ENCODE data around the gene PTGES.

Gene PTGES

DNA sequence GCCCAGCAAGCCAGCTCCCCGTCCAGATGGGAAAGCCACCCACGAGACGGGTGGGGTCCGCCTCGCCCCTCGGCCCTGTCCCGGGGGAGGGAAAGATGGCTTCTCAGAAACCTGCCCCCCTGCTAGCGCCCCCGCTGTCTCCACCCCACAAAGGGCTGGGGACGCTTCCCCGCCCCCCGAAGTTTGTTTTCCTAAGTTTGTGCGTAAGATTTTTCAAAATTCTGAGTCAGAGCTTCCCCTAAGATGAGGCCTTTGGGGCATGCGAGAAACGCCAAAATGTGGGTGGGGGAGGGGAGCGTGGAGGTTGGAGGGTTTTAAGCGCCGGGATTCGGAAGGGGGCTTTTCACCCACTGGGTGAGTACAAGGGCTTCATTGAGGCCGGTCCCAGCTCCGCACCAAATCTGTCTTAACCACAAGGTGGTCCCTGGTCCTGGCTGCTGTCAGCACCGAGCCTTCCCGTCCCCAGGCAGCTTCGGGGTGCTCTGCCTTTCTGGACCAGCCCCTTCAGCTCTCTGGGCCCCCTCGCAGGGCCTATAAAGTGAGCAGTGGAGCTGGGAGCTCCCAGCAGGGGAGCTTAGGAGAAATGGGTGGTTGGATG lies 55.1 kb downstream of the PTGES start:
- TF ChIP-seq ZBTB7A (IDR thresholded peaks at IDR 0.05; ENCODE audit: low read depth) (peak; percentile 91; the same call in 1 of the 2 replicates), RAD21 (IDR thresholded peaks at IDR 0.05; ENCODE audit: low read depth) (no peak), YY1 (IDR thresholded peaks at IDR 0.05; ENCODE audit: low read depth) (peak; percentile 60; the same call in 1 of the 2 replicates)

DNA sequence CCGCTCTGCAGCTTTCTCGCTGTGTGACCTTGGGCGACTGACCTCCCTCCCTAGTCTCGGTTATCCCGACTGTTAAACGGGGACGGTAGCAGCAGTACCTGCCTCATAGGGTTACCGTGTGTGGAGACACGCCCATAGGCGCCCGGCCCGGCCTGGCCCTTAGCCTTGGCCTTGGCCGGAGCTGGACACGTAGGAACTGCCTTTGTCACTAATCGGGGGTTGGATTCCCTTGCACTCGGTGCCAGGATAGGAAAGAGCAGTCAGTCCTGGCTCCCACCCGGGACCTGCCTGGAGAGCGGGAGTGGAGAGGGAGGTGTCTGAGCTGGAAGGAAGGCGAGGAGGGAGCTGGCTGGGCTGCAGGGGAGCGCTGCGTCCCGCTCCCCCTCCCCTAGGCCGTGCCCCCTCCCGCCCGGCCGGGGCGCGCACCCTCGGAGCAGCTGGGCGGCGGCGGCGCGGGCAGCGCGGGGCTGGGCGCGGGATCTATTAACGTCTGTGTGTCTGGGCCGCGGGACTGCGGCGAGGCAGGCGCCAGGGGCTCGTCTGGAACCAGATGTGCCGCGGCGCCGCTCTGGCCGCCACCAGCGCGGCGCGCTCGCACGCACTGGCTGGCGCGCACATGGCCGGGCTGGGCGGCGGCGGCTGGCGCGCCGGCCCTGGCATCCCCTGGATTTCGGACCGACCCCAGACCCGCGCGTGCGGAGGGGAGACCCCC lies 55.7 kb downstream of the PTGES start:
- TF ChIP-seq CREB1 (IDR thresholded peaks at IDR 0.05; ENCODE audit: low read depth) (no peak), TEAD4 (IDR thresholded peaks at IDR 0.05) (no peak), ZBTB7A (IDR thresholded peaks at IDR 0.05; ENCODE audit: low read depth) (no peak; the same call in 1 of the 2 replicates)
- TF ChIP-seq, protein P1, sequence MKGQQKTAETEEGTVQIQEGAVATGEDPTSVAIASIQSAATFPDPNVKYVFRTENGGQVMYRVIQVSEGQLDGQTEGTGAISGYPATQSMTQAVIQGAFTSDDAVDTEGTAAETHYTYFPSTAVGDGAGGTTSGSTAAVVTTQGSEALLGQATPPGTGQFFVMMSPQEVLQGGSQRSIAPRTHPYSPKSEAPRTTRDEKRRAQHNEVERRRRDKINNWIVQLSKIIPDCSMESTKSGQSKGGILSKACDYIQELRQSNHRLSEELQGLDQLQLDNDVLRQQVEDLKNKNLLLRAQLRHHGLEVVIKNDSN (IDR thresholded peaks at IDR 0.05): no peak
- TF ChIP-seq, protein P2, sequence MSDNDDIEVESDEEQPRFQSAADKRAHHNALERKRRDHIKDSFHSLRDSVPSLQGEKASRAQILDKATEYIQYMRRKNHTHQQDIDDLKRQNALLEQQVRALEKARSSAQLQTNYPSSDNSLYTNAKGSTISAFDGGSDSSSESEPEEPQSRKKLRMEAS (IDR thresholded peaks at IDR 0.05): peak; percentile 52; the same call in 1 of the 2 replicates

DNA sequence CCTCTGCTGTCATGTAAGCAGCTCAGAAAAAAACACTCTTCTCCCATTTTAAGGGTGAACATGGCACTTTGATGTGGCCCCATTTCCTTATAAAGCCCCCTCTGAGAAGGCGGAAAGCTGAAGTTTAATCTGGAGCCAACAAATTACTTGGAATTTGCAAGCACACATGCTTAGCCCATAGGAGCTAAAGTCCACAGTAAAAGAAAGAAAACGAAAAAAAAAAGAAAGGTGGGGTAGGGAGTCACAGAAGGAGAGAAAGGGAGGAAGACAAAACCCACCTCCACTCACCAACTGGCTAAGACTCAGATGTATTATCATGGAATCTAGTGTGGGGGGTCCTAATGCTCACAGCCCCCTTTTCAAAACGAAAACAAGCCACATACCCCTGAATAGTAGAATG lies 57.0 kb downstream of the PTGES start:
- TF ChIP-seq TCF12 (IDR thresholded peaks at IDR 0.05; ENCODE audit: low read depth) (no peak), FOXM1 (IDR thresholded peaks at IDR 0.05; ENCODE audit: borderline replicate concordance, low read depth) (no peak)
- TF ChIP-seq, protein P2 (IDR thresholded peaks at IDR 0.05): no peak
- TF ChIP-seq, protein P1 (IDR thresholded peaks at IDR 0.05): no peak

DNA sequence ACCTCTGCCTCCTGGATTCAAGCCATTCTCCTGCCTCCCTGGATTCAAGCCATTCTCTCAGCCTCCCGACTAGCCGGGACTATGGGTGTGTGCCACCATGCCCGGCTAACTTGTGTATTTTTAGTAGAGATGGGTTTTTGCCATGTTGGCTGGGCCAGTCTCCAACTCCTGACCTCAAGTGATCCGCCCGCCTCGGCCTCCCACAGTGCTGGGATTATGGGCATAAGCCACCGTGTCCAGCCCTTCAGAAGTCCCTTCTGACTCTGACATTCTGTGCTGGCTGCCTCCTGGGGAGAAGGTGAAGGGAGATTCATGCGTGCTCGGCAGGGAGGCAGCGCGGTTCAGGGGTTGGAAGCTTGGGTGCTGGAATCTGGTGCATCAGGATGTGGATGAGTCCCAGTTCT lies 58.6 kb downstream of the PTGES start:
- TF ChIP-seq FOXM1 (IDR thresholded peaks at IDR 0.05; ENCODE audit: borderline replicate concordance, low read depth) (no peak), ZBTB7A (IDR thresholded peaks at IDR 0.05; ENCODE audit: low read depth) (no peak), EP300 (IDR thresholded peaks at IDR 0.05; ENCODE audit: borderline replicate concordance) (peak; percentile 19; the same call in 1 of the 2 replicates), EGR1 (IDR thresholded peaks at IDR 0.05) (no peak), TAF1 (IDR thresholded peaks at IDR 0.05; ENCODE audit: low read depth) (no peak), TEAD4 (IDR thresholded peaks at IDR 0.05) (0 out of 2 replicates have a peak, but pooled peaks have one; percentile 11), YY1 (IDR thresholded peaks at IDR 0.05; ENCODE audit: low read depth) (no peak), CREB1 (IDR thresholded peaks at IDR 0.05; ENCODE audit: low read depth) (no peak), CEBPB (IDR thresholded peaks at IDR 0.05) (no peak), RAD21 (IDR thresholded peaks at IDR 0.05; ENCODE audit: low read depth) (no peak), NFIC (IDR thresholded peaks at IDR 0.05) (peak; percentile 70), TCF12 (IDR thresholded peaks at IDR 0.05; ENCODE audit: low read depth) (peak; percentile 49; the same call in 1 of the 2 replicates)
- TF ChIP-seq, protein P1 (IDR thresholded peaks at IDR 0.05): no peak
- TF ChIP-seq, protein P3, sequence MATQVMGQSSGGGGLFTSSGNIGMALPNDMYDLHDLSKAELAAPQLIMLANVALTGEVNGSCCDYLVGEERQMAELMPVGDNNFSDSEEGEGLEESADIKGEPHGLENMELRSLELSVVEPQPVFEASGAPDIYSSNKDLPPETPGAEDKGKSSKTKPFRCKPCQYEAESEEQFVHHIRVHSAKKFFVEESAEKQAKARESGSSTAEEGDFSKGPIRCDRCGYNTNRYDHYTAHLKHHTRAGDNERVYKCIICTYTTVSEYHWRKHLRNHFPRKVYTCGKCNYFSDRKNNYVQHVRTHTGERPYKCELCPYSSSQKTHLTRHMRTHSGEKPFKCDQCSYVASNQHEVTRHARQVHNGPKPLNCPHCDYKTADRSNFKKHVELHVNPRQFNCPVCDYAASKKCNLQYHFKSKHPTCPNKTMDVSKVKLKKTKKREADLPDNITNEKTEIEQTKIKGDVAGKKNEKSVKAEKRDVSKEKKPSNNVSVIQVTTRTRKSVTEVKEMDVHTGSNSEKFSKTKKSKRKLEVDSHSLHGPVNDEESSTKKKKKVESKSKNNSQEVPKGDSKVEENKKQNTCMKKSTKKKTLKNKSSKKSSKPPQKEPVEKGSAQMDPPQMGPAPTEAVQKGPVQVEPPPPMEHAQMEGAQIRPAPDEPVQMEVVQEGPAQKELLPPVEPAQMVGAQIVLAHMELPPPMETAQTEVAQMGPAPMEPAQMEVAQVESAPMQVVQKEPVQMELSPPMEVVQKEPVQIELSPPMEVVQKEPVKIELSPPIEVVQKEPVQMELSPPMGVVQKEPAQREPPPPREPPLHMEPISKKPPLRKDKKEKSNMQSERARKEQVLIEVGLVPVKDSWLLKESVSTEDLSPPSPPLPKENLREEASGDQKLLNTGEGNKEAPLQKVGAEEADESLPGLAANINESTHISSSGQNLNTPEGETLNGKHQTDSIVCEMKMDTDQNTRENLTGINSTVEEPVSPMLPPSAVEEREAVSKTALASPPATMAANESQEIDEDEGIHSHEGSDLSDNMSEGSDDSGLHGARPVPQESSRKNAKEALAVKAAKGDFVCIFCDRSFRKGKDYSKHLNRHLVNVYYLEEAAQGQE (IDR thresholded peaks at IDR 0.05; ENCODE audit: low read depth): no peak
- TF ChIP-seq, protein P2 (IDR thresholded peaks at IDR 0.05): no peak

DNA sequence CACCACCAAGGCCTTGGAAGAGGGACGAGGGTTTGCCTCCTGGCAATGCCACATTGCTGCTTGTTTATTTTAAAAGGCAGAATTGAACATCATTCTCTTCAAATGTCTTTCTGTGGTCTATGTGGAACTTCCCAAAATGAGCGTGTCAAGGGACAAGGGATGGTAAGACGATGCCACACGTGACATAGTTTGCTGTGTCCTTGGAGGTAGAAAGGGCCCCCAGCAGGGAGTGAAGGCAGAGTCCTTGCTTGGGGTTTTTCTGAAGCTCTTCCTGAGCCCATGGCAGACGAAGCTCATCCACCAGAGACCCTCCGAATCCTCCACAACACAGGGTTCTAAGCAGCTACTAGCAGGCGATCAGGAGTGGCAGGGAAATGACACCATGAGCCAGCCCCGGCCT lies 59.1 kb downstream of the PTGES start:
- TF ChIP-seq EGR1 (IDR thresholded peaks at IDR 0.05) (no peak), ZBTB7A (IDR thresholded peaks at IDR 0.05; ENCODE audit: low read depth) (no peak), RAD21 (IDR thresholded peaks at IDR 0.05; ENCODE audit: low read depth) (no peak), TAF1 (IDR thresholded peaks at IDR 0.05; ENCODE audit: low read depth) (no peak), CEBPB (IDR thresholded peaks at IDR 0.05) (no peak), CREB1 (IDR thresholded peaks at IDR 0.05; ENCODE audit: low read depth) (no peak), TEAD4 (IDR thresholded peaks at IDR 0.05) (no peak), EP300 (IDR thresholded peaks at IDR 0.05; ENCODE audit: borderline replicate concordance) (no peak), FOXM1 (IDR thresholded peaks at IDR 0.05; ENCODE audit: borderline replicate concordance, low read depth) (no peak)
- TF ChIP-seq, protein P2 (IDR thresholded peaks at IDR 0.05): no peak
- TF ChIP-seq, protein P1 (IDR thresholded peaks at IDR 0.05): no peak

DNA sequence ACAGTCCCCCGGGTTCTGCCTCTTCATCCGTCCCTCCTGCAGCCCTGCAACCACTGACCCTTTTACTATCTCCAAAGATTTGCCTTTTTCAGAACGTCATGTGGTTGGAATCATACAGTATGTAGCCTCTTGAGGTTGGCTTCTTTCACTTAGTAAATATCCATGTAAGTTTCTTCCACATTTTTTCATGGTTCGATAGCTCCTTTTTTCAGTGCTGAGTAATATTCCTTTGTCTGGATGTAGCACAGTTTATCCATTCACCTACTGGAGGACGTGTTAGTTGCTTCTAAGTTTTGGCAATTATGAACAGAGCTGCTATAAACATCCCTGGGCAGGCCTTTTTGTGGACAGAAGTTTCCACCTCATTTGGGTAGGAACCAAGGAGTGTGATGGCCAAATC lies 60.3 kb downstream of the PTGES start:
- TF ChIP-seq YY1 (IDR thresholded peaks at IDR 0.05; ENCODE audit: low read depth): no peak
- TF ChIP-seq EGR1 (IDR thresholded peaks at IDR 0.05): no peak
- TF ChIP-seq, protein P1 (IDR thresholded peaks at IDR 0.05): no peak
- no peak for TF ChIP-seq FOXM1 (IDR thresholded peaks at IDR 0.05; ENCODE audit: borderline replicate concordance, low read depth)
- TF ChIP-seq, protein P2 (IDR thresholded peaks at IDR 0.05): no peak
- no peak for TF ChIP-seq RAD21 (IDR thresholded peaks at IDR 0.05; ENCODE audit: low read depth)
- TF ChIP-seq ZBTB7A (IDR thresholded peaks at IDR 0.05; ENCODE audit: low read depth): no peak
- no peak for TF ChIP-seq CEBPB (IDR thresholded peaks at IDR 0.05)
- TF ChIP-seq, protein P3 (IDR thresholded peaks at IDR 0.05; ENCODE audit: low read depth): no peak
- TF ChIP-seq TAF1 (IDR thresholded peaks at IDR 0.05; ENCODE audit: low read depth): no peak
- no peak for TF ChIP-seq NFIC (IDR thresholded peaks at IDR 0.05)
- TF ChIP-seq TEAD4 (IDR thresholded peaks at IDR 0.05): no peak
- TF ChIP-seq EP300 (IDR thresholded peaks at IDR 0.05; ENCODE audit: borderline replicate concordance): no peak
- no peak for TF ChIP-seq TCF12 (IDR thresholded peaks at IDR 0.05; ENCODE audit: low read depth)
- no peak for TF ChIP-seq CREB1 (IDR thresholded peaks at IDR 0.05; ENCODE audit: low read depth)

Data from Ishikawa (cell line).